ENCODE results near the gene DNM3.

GRCh38 chr1:172254521-172255222 is 413.4 kb downstream of the DNM3 start:
- TF ChIP-seq CTCF (IDR thresholded peaks at IDR 0.05) (no peak), POLR2A (IDR thresholded peaks at IDR 0.05) (no peak), EP300 (IDR thresholded peaks at IDR 0.05) (no peak)
